ENCODE results near the gene CNTNAP2. TPM values are rescaled to one million over a fixed set of nuclear protein-coding genes. Genes with fewer than 3 reads are reported as not detected.

Gene CNTNAP2
- total RNA-seq, 2 experiments from 2014 or later: 0.14 TPM; not detected in 1

GRCh38 chr7:146117576-146117975 lies 975 bp downstream of the CNTNAP2 start:
- H3K27me3 Mint-ChIP-seq (ENCODE audit: low read depth): peaks cover 29% of the 10 kb centered on the region
- no peaks in the 10 kb centered on the region for H3K36me3 Mint-ChIP-seq (ENCODE audit: low read depth)
- intact Hi-C loops (cut with micrococcal nuclease): no loop called here
- no peak overlapping the region for H3K4me3 Mint-ChIP-seq
- no peaks in the 10 kb centered on the region for H3K9me3 Mint-ChIP-seq
- no peak overlapping the region for H3K27ac Mint-ChIP-seq
- peaks cover 15% of the 10 kb centered on the region for H3K4me1 Mint-ChIP-seq (ENCODE audit: low read depth)
- CTCF ChIA-PET: no interaction called here
- no peak for DNase-seq

GRCh38 chr7:146119002-146119401 lies 2.4 kb downstream of the CNTNAP2 start:
- H3K27ac Mint-ChIP-seq: no peak overlapping the region
- DNase-seq: no peak
- intact Hi-C loops (cut with micrococcal nuclease): no loop called here
- peaks cover 29% of the 10 kb centered on the region for H3K27me3 Mint-ChIP-seq (ENCODE audit: low read depth)
- H3K36me3 Mint-ChIP-seq (ENCODE audit: low read depth): no peaks in the 10 kb centered on the region
- H3K4me1 Mint-ChIP-seq (ENCODE audit: low read depth): peaks cover 15% of the 10 kb centered on the region
- CTCF ChIA-PET: no interaction called here
- H3K4me3 Mint-ChIP-seq: no peak overlapping the region
- H3K9me3 Mint-ChIP-seq: no peaks in the 10 kb centered on the region

GRCh38 chr7:146123715-146124114 lies 7.1 kb downstream of the CNTNAP2 start:
- H3K27me3 Mint-ChIP-seq (ENCODE audit: low read depth): no peaks in the 10 kb centered on the region
- no peaks in the 10 kb centered on the region for H3K36me3 Mint-ChIP-seq (ENCODE audit: low read depth)
- H3K27ac Mint-ChIP-seq: no peak overlapping the region
- CTCF ChIA-PET: no interaction called here
- no peaks in the 10 kb centered on the region for H3K4me1 Mint-ChIP-seq (ENCODE audit: low read depth)
- no peak overlapping the region for H3K4me3 Mint-ChIP-seq
- DNase-seq: no peak
- no peaks in the 10 kb centered on the region for H3K9me3 Mint-ChIP-seq
- intact Hi-C loops (cut with micrococcal nuclease): no loop called here

- Mint-ChIP-seq H3K27me3 (ENCODE audit: low read depth) (no peaks in the 10 kb centered on the region), H3K27ac (no peak overlapping the region), H3K4me1 (ENCODE audit: low read depth) (no peaks in the 10 kb centered on the region), H3K36me3 (ENCODE audit: low read depth) (no peaks in the 10 kb centered on the region), H3K9me3 (peaks cover 4% of the 10 kb centered on the region), H3K4me3 (no peak overlapping the region)
- DNase-seq: no peak
- CTCF ChIA-PET: no interaction called here
- intact Hi-C loops (cut with micrococcal nuclease): no loop called here
Measured at GRCh38 chr7:146126767-146127509, 10.3 kb downstream of the CNTNAP2 start.

- Mint-ChIP-seq H3K4me1 (ENCODE audit: low read depth) (no peaks in the 10 kb centered on the region), H3K4me3 (no peak overlapping the region), H3K9me3 (peaks cover 7% of the 10 kb centered on the region), H3K36me3 (ENCODE audit: low read depth) (no peaks in the 10 kb centered on the region), H3K27me3 (ENCODE audit: low read depth) (no peaks in the 10 kb centered on the region), H3K27ac (no peak overlapping the region)
- no peak for DNase-seq
- intact Hi-C loops (cut with micrococcal nuclease): no loop called here
- CTCF ChIA-PET: no interaction called here
Measured at GRCh38 chr7:146129296-146129695, 12.7 kb downstream of the CNTNAP2 start.

- Mint-ChIP-seq H3K27ac (no peak overlapping the region), H3K4me3 (no peak overlapping the region), H3K9me3 (peaks cover 7% of the 10 kb centered on the region), H3K27me3 (ENCODE audit: low read depth) (no peaks in the 10 kb centered on the region), H3K36me3 (ENCODE audit: low read depth) (no peaks in the 10 kb centered on the region), H3K4me1 (ENCODE audit: low read depth) (no peaks in the 10 kb centered on the region)
- intact Hi-C loops (cut with micrococcal nuclease): no loop called here
- CTCF ChIA-PET: no interaction called here
- no peak for DNase-seq
Measured at GRCh38 chr7:146129997-146130396, 13.4 kb downstream of the CNTNAP2 start.

- Mint-ChIP-seq H3K27ac (no peak overlapping the region), H3K4me1 (ENCODE audit: low read depth) (no peaks in the 10 kb centered on the region), H3K4me3 (no peak overlapping the region), H3K27me3 (ENCODE audit: low read depth) (no peaks in the 10 kb centered on the region), H3K9me3 (peaks cover 7% of the 10 kb centered on the region), H3K36me3 (ENCODE audit: low read depth) (no peaks in the 10 kb centered on the region)
- CTCF ChIA-PET: no interaction called here
- intact Hi-C loops (cut with micrococcal nuclease): no loop called here
- no peak for DNase-seq
Measured at GRCh38 chr7:146131701-146132100, 15.1 kb downstream of the CNTNAP2 start.

- no peak for DNase-seq
- peaks cover 6% of the 10 kb centered on the region for H3K9me3 Mint-ChIP-seq
- no peak overlapping the region for H3K4me3 Mint-ChIP-seq
- CTCF ChIA-PET: interaction anchor here (0.6 kb wide), 1 partner anchor 198 kb away, joined by 6 read pairs; no protein-coding TSS in a partner anchor
- intact Hi-C loops (cut with micrococcal nuclease): no loop called here
- H3K27ac Mint-ChIP-seq: no peak overlapping the region
- H3K36me3 Mint-ChIP-seq (ENCODE audit: low read depth): no peaks in the 10 kb centered on the region
- H3K4me1 Mint-ChIP-seq (ENCODE audit: low read depth): no peaks in the 10 kb centered on the region
- no peaks in the 10 kb centered on the region for H3K27me3 Mint-ChIP-seq (ENCODE audit: low read depth)
Measured at GRCh38 chr7:146136357-146136875, 19.8 kb downstream of the CNTNAP2 start.

GRCh38 chr7:146138926-146139325 lies 22.3 kb downstream of the CNTNAP2 start:
- no peak overlapping the region for H3K27ac Mint-ChIP-seq
- H3K27me3 Mint-ChIP-seq (ENCODE audit: low read depth): no peaks in the 10 kb centered on the region
- intact Hi-C loops (cut with micrococcal nuclease): no loop called here
- no peak for DNase-seq
- no peak overlapping the region for H3K4me3 Mint-ChIP-seq
- H3K4me1 Mint-ChIP-seq (ENCODE audit: low read depth): no peaks in the 10 kb centered on the region
- no peaks in the 10 kb centered on the region for H3K36me3 Mint-ChIP-seq (ENCODE audit: low read depth)
- no peaks in the 10 kb centered on the region for H3K9me3 Mint-ChIP-seq
- CTCF ChIA-PET: no interaction called here

GRCh38 chr7:146146831-146147486 lies 30.4 kb downstream of the CNTNAP2 start:
- no peaks in the 10 kb centered on the region for H3K27me3 Mint-ChIP-seq (ENCODE audit: low read depth)
- CTCF ChIA-PET: no interaction called here
- no peak overlapping the region for H3K27ac Mint-ChIP-seq
- peaks cover 7% of the 10 kb centered on the region for H3K9me3 Mint-ChIP-seq
- H3K4me3 Mint-ChIP-seq: no peak overlapping the region
- intact Hi-C loops (cut with micrococcal nuclease): no loop called here
- H3K4me1 Mint-ChIP-seq (ENCODE audit: low read depth): no peaks in the 10 kb centered on the region
- DNase-seq: no peak
- H3K36me3 Mint-ChIP-seq (ENCODE audit: low read depth): no peaks in the 10 kb centered on the region

- CTCF ChIA-PET: no interaction called here
- DNase-seq: no peak
- Mint-ChIP-seq H3K36me3 (ENCODE audit: low read depth) (no peaks in the 10 kb centered on the region), H3K4me1 (ENCODE audit: low read depth) (no peaks in the 10 kb centered on the region), H3K27me3 (ENCODE audit: low read depth) (no peaks in the 10 kb centered on the region), H3K9me3 (peaks cover 9% of the 10 kb centered on the region), H3K27ac (no peak overlapping the region), H3K4me3 (no peak overlapping the region)
- intact Hi-C loops (cut with micrococcal nuclease): no loop called here
Measured at GRCh38 chr7:146150153-146150552, 33.6 kb downstream of the CNTNAP2 start.

- DNase-seq: no peak
- Mint-ChIP-seq H3K9me3 (no peaks in the 10 kb centered on the region), H3K27me3 (ENCODE audit: low read depth) (no peaks in the 10 kb centered on the region), H3K27ac (no peak overlapping the region), H3K4me3 (no peak overlapping the region), H3K36me3 (ENCODE audit: low read depth) (no peaks in the 10 kb centered on the region), H3K4me1 (ENCODE audit: low read depth) (no peaks in the 10 kb centered on the region)
- CTCF ChIA-PET: interaction anchor here (0.6 kb wide), 1 partner anchor 975 kb away, joined by 3 read pairs; no protein-coding TSS in a partner anchor
- intact Hi-C loops (cut with micrococcal nuclease): no loop called here
Measured at GRCh38 chr7:146172112-146172511, 55.5 kb downstream of the CNTNAP2 start.

- Mint-ChIP-seq H3K36me3 (ENCODE audit: low read depth) (no peaks in the 10 kb centered on the region), H3K4me3 (no peak overlapping the region), H3K4me1 (ENCODE audit: low read depth) (no peaks in the 10 kb centered on the region), H3K9me3 (peaks cover 2% of the 10 kb centered on the region), H3K27ac (no peak overlapping the region), H3K27me3 (ENCODE audit: low read depth) (no peaks in the 10 kb centered on the region)
- intact Hi-C loops (cut with micrococcal nuclease): no loop called here
- CTCF ChIA-PET: no interaction called here
- no peak for DNase-seq
Measured at GRCh38 chr7:146175716-146176115, 59.1 kb downstream of the CNTNAP2 start.
